AG04449 (cell line): ENCODE measurements around the gene CROT.

ENCODE experiments used
- CTCF ChIA-PET: fragments of 350-600 bp; formaldehyde crosslinking; extraction: SDS; loops from one replicate; lab custom pipeline; 2021; ENCODE audit warnings: antibody characterized with exemption; lab: Yijun Ruan, JAX
- POLR2A ChIA-PET: fragments of 400-600, 350-600 bp; formaldehyde crosslinking; extraction: SDS; loops from one replicate; lab custom pipeline; 2020; ENCODE audit warnings: antibody characterized with exemption, inconsistent platforms; lab: Yijun Ruan, JAX
- DNase-seq: peaks from one replicate; pipeline ENCODE4 v3.0.0-alpha.2; 2010; ENCODE audit warnings: low read depth, low spot score
- H3K4me3 ChIP-seq: 2 replicates; pipeline ENCODE4 v1.5.1; 2011; ENCODE audit warnings: low read depth, mild to moderate bottlenecking, control low read depth, low read length
- TF ChIP-seq, protein P1 (sequence below): IDR thresholded peaks from one replicate; pipeline ENCODE4 v1.5.1; 2011; ENCODE audit warnings: mild to moderate bottlenecking, moderate library complexity, low read length, control low read depth, inconsistent platforms; ENCODE audit not compliant: insufficient read depth; ENCODE audit errors: missing control alignments

CROT gene

GRCh38 chr7:87347207-87347606 is 1.7 kb downstream of the CROT start:
- TF ChIP-seq, protein P1, sequence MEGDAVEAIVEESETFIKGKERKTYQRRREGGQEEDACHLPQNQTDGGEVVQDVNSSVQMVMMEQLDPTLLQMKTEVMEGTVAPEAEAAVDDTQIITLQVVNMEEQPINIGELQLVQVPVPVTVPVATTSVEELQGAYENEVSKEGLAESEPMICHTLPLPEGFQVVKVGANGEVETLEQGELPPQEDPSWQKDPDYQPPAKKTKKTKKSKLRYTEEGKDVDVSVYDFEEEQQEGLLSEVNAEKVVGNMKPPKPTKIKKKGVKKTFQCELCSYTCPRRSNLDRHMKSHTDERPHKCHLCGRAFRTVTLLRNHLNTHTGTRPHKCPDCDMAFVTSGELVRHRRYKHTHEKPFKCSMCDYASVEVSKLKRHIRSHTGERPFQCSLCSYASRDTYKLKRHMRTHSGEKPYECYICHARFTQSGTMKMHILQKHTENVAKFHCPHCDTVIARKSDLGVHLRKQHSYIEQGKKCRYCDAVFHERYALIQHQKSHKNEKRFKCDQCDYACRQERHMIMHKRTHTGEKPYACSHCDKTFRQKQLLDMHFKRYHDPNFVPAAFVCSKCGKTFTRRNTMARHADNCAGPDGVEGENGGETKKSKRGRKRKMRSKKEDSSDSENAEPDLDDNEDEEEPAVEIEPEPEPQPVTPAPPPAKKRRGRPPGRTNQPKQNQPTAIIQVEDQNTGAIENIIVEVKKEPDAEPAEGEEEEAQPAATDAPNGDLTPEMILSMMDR: no peak
- POLR2A ChIA-PET: no interaction called here
- no peak for DNase-seq
- CTCF ChIA-PET: no interaction called here
- no peak overlapping the region for H3K4me3 ChIP-seq

- ChIA-PET CTCF (no interaction called here), POLR2A (no interaction called here)
- H3K4me3 ChIP-seq: no peak overlapping the region
- no peak for DNase-seq
- TF ChIP-seq, protein P1: no peak
Observed at GRCh38 chr7:87347664-87348063, 2.2 kb downstream of the CROT start.

DNA sequence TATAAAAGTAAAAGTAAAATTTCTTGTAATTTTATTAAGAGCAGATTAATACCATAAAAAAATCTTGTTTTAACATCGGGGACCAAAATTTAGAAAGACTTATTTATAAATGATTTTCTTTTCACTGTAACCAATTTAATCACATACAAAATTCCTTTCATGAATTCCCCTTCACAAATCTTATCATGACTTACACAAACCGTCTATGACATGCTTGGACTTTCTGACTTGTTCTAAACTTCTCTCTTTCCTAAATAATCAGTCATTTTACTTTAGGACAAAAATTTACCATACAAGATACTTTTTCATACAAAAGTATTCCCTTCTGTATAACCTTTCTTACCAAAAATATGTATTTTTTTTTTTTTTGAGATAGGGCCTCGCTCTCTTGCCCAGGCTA is 9.3 kb downstream of the CROT start:
- ChIA-PET POLR2A (no interaction called here), CTCF (no interaction called here)
- no peak overlapping the region for H3K4me3 ChIP-seq
- TF ChIP-seq, protein P1: no peak
- DNase-seq: no peak

GRCh38 chr7:87356448-87356847 is 11.0 kb downstream of the CROT start:
- TF ChIP-seq, protein P1: no peak
- no peak overlapping the region for H3K4me3 ChIP-seq
- ChIA-PET CTCF (no interaction called here), POLR2A (no interaction called here)
- no peak for DNase-seq

- ChIA-PET POLR2A (no interaction called here), CTCF (no interaction called here)
- TF ChIP-seq, protein P1: no peak
- no peak overlapping the region for H3K4me3 ChIP-seq
- no peak for DNase-seq
Observed at GRCh38 chr7:87359366-87359765, 13.9 kb downstream of the CROT start.

DNA sequence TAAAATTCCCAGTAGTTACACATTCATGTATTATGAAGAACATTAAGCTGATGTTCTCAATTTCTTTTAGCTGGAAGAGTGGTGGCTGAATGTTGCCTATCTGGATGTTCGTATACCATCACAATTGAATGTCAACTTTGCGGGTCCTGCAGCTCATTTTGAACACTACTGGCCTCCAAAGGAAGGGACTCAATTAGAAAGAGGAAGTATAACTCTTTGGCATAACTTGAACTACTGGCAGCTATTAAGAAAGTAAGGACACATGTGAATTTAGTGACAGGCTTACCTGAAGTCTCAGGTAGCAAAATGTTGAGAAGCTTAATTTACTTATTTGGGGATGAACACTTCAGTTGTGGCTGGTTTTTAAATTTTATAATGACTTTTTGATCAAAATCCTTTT is 15.9 kb downstream of the CROT start:
- ChIA-PET POLR2A (interaction anchor here (1.2 kb wide), 1 partner anchor 16 kb away, joined by 3 read pairs; the partner anchor contains the start of gene CROT), CTCF (no interaction called here)
- DNase-seq: no peak
- no peak overlapping the region for H3K4me3 ChIP-seq
- TF ChIP-seq, protein P1: no peak
